Right forelimb (tissue), 1 donor: ENCODE data around the gene CECR2.
"Not testable (repeated sequence)": the region's sequence is repeated elsewhere in the genome, so short reads cannot be mapped to it uniquely, and the experiment has no call there.

ENCODE experiments used
- DNase-seq: peaks from one replicate; pipeline ENCODE4 v3.0.0-alpha.2; 2018

The CECR2 gene

GRCh38 chr22:17471886-17472535 lies 102.8 kb downstream of the CECR2 start:
- peak; percentile 45 for DNase-seq

- DNase-seq = no peak
Observed at GRCh38 chr22:17472932-17473331, 103.7 kb downstream of the CECR2 start.

DNA sequence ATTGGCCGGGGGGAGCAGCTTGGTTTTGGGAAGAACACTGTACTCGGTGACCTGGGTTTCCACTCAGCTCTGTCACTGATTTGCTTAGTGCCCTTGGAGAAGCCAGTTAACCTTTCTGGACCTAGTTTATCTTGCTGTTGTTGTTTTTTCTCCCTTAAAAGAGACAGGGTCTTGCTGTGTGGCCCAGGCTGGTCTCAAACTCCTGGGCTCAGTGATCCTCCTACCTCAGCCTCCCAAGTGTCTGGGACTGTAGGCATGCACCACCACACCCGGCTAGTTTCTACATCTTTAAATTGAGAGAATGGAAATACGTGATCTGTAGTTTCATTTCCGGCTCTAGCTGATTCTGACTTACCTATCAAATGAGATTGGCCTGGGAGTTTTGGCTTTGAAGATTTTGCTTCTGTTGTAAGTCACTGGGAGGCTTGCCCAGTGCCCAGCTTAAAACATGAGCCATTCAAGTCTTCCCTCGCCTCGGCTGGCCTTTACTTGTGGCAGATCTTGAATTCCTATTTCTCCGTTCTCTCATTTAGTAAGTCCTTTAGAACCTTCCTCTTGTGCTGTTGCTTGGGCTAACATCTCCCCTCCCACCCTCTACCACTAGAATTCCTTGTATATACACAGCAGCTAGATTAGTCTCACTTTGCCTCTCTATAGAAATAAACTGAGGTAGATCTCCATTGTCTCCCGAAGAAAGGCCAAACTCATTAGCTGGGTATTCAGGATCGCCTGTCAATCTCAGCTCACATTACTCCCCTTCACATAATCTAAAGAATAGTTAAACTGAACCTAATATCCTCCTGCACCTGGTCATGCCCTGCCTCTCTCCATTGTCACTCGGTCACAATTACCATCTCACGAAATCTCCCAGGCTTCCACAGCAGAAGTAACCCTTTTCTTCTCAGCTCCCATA lies 106.3 kb downstream of the CECR2 start:
- no peak for DNase-seq

GRCh38 chr22:17476838-17477237 lies 107.6 kb downstream of the CECR2 start:
- DNase-seq = no peak

- DNase-seq = no peak
Observed at GRCh38 chr22:17477391-17477833, 108.2 kb downstream of the CECR2 start.

GRCh38 chr22:17479135-17479534 lies 109.9 kb downstream of the CECR2 start:
- no peak for DNase-seq

GRCh38 chr22:17481424-17481823 lies 112.2 kb downstream of the CECR2 start:
- no peak for DNase-seq

DNA sequence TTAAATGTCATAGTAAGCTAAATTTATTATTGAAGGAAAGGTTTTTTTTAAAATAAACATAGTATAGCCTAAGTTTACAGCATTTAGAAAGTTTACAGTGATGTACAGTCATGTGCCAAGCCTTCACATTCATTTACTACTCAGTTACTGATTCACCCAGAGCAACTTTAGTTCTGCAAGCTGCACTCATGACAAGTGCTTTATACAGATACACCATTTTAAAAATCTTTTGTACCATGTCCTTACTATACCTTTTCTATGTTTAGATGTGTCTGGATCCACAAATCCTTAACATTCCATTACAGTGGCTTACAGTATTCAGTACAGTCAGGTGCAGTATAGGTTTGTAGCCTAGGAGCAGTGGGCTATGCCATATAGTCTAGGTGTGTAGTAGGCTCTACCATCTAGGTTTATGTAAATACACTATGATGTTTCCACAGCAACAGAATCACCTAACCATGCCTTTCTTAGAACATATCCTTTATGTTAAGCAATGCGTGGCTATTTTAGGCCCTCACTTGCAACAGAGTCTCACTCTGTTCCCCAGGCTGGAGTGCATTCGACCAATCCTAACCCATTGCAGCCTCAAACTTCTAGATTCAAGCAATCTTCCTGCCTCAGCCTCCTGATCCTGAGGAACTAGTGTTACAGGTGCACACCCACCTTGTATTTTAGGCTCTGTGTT lies 114.6 kb downstream of the CECR2 start:
- no peak for DNase-seq

DNA sequence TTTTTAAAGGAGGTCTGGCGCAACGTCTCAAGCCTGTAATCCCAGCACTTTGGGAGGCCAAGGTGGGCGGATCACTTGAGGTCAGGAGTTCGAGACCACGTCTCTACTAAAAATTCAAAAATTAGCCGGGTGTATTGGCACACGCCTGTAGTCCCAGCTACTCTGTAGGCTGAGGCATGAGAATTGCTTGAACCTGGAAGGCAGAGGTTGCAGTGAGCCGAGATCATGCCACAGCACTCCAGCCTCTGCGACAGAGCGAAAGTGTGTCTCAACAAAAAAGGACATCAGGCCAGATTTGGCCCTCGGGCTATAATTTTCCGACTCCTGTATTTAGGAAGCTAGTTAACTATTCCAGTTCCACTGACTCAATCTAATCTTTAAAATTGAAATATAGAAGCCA lies 115.3 kb downstream of the CECR2 start:
- no peak for DNase-seq

DNA sequence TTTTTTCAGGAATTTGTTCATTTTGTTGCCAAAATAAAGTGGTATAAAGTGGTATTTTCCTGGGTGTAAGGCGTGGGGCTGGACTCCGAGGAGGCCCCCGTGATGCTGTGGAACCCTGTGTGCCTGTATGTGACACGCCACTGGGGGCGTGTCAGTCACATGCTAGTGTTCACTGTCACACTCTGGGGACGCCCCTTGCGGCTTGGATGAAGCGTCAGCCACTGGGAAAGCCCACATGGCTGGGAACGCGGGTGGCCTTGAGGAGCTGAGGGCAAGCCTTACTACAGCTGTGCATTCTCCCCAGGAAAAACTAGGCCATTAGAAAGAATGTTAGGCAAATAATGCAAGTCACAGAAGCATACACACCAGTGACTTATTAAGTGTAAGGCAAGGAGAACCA lies 117.1 kb downstream of the CECR2 start:
- no peak for DNase-seq

- DNase-seq = no peak
Observed at GRCh38 chr22:17486719-17487118, 117.5 kb downstream of the CECR2 start.

DNA sequence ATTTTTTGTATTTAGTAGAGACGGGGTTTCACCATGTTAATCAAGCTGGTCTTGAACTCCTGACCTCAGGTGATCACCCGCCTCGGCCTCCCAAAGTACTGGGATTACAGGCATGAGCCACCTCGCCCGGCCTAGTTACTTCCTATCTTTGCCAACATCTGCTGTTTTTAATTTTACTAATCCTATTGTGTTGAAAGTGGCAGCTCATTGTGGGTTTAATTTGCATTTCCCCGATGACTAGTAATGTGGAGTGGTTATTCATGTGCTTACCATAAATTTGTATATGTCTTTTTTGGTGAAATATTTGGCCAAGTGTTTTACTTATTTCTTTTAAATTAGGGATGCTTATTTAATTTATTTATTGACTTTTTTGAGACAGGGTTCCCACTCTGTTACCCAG lies 119.8 kb downstream of the CECR2 start:
- no peak for DNase-seq

DNA sequence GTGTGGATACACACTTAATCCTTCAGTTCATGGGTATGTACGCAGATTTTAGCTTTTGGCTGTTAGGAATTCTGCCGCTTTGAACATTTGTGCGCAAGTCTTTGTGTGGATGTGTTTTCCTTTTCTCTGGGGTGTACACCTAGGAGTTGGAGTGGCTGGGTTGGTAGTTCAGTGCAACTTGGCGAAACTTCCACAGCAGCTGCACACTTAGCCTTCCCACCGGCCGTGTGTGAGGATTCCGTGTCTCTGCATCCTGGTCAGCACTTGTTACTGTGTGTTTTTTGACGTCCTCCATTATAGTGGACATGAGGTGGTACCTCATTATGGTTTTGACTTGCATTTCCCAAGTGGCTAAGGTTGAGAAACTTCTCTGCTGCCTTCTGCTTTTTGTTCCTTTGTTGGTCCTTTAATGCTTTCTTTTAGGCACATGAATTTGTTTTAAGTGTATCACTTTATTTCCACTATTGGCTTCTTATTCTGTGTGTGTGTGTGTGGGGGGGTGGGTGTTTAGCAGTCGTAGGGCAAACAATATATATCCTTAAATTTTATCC lies 121.9 kb downstream of the CECR2 start:
- no peak for DNase-seq

- DNase-seq = no peak
Observed at GRCh38 chr22:17492247-17492646, 123.0 kb downstream of the CECR2 start.

DNA sequence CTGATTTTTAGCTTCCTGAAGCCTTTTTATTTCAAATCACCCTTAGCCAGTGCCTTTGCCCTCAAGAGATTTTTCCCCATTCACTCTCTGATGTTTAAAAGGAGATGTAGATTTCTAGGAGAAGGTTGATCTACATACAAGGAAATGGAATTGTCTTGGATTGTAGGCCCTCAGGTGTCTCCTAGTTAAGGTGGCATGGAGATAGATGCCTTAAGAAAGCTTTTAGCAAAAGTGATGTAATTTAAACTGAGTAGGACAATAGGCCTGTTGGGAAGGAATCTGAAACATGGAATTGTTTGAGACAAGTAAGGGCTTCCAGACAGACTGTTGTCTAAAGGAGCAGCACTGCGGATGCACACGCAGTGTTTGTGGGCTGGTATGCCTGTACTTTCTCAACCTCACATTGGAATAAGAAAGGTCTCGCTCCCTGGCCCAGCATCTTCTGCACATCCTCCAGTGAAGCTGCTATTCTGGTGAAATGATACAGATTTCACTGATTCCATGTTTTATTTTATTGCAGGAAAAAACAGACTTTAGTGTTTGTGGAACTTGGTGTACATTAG lies 124.2 kb downstream of the CECR2 start:
- DNase-seq = no peak

GRCh38 chr22:17496841-17497240 lies 127.6 kb downstream of the CECR2 start:
- DNase-seq = no peak

DNA sequence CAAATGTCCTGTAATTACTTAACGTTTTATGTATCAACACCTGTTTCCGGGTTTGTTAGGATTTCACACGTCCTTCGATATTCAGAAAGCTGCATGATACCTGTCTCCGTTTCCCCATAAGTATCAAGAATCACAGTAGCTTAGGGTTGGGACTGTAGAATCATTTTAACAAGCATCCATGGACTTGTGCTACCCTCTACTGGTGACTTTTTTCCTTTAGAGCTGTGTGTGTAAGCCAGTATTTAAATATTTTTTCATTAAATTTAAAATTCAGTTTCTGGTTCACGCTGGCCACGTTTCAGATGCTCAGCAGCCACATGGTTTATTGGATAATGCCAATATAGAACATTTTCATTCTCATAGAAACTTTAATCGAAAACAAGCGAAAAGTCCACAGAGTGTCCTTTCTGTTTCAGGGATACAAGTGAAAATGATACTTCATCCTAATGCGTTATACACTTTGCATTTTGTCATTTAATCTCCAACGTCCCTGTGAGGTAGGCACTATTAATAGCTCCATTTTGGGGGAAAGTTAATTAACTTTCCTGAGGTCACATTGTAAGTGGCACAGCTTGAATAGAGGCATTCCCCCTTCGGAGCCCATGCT lies 132.5 kb downstream of the CECR2 start:
- DNase-seq = no peak

- DNase-seq = no peak
Observed at GRCh38 chr22:17508110-17508509, 138.8 kb downstream of the CECR2 start.

DNA sequence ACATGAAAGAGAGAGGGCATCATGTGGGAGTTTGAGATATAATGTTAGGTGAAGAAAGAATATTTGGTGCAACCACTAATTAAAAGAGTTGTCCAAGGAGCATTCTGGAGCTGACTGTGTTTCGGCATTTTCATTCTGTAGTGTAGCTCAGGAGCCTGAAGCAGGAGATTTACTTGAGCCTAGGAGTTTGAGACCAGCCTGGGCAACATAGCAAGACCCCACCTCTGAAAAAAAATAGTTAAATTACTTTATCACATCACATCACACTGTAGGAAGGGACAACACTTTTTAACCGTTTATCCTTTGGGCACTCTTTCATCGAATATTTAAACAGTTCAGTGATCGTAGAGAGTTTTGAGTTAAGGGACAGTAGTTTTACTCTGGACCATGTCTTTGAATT lies 143.7 kb downstream of the CECR2 start:
- no peak for DNase-seq

DNA sequence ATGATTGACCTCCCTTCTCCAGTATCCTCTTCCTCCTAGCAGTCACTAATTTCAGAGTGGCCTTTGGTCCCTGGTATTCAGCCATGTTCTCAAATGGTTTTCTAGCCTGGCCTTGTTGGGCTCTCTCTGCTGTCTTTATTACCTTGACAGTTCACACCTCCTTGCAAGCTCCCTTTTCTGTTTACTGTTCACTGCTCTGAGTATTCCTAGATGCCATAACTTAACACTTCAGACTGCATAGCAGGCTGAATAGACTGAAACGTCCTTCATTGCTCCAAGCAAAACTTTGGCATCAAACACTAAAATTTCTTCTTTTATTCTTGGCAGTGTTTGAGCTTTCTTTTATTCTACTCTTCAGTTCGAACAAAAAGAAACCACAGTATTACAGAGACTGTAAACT lies 144.4 kb downstream of the CECR2 start:
- no peak for DNase-seq

DNA sequence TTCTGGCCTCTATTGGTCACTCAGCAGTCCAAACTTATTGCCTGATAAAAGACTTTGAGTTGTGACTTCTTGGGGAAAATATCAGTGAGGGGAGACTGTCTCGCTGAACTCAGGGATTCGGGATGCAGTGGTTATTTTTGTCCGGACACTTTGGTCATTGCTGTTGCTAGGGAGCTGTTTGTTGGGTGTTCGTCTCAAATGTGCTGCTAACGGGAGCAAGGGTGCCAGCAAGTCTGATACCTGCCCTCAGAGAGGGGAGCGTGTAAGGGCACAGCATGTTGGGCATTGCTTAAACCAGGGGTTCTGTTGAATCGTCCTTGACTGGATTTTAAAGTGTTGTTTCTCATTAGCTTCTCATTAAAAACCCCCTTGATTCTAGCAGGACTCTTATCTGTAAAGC lies 144.8 kb downstream of the CECR2 start:
- DNase-seq = no peak

GRCh38 chr22:17518406-17518805 lies 149.1 kb downstream of the CECR2 start:
- no peak for DNase-seq

DNA sequence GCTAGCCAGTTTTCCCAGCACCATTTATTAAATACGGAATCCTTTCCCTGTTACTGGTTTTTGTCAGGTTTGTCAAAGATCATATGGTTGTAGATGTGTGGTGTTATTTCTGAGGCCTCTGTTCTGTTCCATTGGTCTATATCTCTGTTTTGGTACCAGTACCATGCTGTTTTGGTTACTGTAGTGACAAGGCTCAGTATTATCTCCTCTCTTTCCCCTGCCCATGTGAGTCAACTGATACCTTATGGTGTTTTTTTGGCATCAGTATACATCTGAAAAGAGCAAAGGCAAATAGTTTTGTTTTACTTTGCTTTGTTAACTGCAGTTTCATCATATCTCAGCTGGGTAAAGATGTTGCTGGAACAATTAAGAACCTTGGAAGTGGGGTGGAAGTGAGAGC lies 152.7 kb downstream of the CECR2 start:
- not testable (repeated sequence) for DNase-seq
